ENCODE measurements around the gene COL6A1.
"Not testable (repeated sequence)": the region's sequence is repeated elsewhere in the genome, so short reads cannot be mapped to it uniquely, and the experiment has no call there.

The COL6A1 gene

GRCh38 chr21:45948576-45949141, 32.9 kb upstream of the COL6A1 start:
- Histone ChIP-seq H3K4me2 (peak overlapping the region in 10 of 11 experiments; percentile 9 to 80 (median 66); a peak in 19 of 22 replicates), H3K9ac (no peak overlapping the region), H3K27ac (no peak overlapping the region), H3K4me3 (no peak overlapping the region), H4K20me1 (no peaks in the 10 kb centered on the region; a peak in 1 of 22 replicates), H3K36me3 (no peaks in the 10 kb centered on the region), H3K4me1 (peaks cover 15 to 49% (median 33%) of the 10 kb centered on the region in 10 experiments), H3K9me3 (replicated peaks in 1 of 11) (peaks cover 0 to 25% (median 9%) of the 10 kb centered on the region in 11 experiments; a peak in 10 of 22 replicates), H3K27me3 (no peaks in the 10 kb centered on the region)
- TF ChIP-seq Cebpa-rat (IDR thresholded peaks at IDR 0.05) = no peak

- no peaks in the 10 kb centered on the region for H3K27me3 ChIP-seq
- H3K36me3 ChIP-seq = no peaks in the 10 kb centered on the region
- H3K4me3 ChIP-seq = no peak overlapping the region
- H3K9me3 ChIP-seq (replicated peaks in 1 of 11) = peaks cover 0 to 25% (median 9%) of the 10 kb centered on the region in 11 experiments; a peak in 10 of 22 replicates
- no peaks in the 10 kb centered on the region; a peak in 1 of 22 replicates for H4K20me1 ChIP-seq
- peak overlapping the region; percentile 22 to 80 (median 62); a peak in 20 of 22 replicates for H3K4me2 ChIP-seq
- TF ChIP-seq Cebpa-rat (IDR thresholded peaks at IDR 0.05) = no peak
- H3K27ac ChIP-seq = no peak overlapping the region
- H3K9ac ChIP-seq = peak overlapping the region in 1 of 11 experiments; percentile 27; a peak in 1 of 22 replicates
- H3K4me1 ChIP-seq = peaks cover 15 to 56% (median 33%) of the 10 kb centered on the region in 10 experiments
Measured at GRCh38 chr21:45949928-45950739, 31.4 kb upstream of the COL6A1 start.

DNA sequence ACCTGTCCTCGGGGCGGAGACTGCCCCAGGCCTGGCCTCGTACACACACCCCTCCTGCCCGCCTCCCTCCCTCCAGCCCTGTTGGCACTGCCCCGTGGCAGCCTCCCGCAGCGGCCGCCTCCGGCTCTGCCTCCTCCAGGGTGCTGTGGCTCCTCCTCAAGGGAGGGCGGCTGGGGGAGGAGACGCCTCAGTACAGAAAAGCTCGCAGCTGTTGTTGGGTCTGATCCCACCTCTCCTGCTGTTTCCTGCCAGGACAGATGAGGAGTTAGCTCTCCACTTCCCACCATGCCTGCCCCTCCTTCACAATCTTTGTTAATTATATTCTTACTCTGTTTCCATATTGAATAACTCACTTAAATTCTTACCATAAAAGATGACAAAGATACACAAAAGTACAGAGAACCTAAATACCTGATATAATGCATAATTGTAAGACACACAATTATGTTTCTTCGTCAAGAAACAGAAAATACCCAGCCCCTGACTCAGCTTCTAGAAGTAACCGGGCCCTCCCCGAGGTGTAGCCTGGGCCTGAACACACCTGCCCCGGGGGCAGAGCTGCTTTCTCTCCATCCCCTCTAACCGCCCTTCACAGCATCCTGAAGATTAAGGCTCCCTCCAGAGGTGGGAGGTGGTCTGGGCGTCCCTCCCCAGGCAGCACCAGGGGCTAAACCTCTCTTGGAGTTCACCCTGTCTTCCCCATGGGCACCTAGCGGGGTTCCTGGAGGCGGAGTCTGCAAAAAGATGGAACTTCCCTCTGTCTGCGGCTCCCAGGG, 30.6 kb upstream of the COL6A1 start:
- Histone ChIP-seq H4K20me1 (no peaks in the 10 kb centered on the region; a peak in 1 of 22 replicates), H3K27me3 (no peaks in the 10 kb centered on the region), H3K4me1 (peaks cover 15 to 56% (median 33%) of the 10 kb centered on the region in 10 experiments), H3K4me3 (no peak overlapping the region), H3K4me2 (peak overlapping the region; percentile 22 to 80 (median 62); a peak in 20 of 22 replicates), H3K9ac (peak overlapping the region in 1 of 11 experiments; percentile 27; a peak in 1 of 22 replicates), H3K9me3 (replicated peaks in 1 of 11) (peaks cover 0 to 20% (median 9%) of the 10 kb centered on the region in 11 experiments; a peak in 10 of 22 replicates), H3K36me3 (no peaks in the 10 kb centered on the region), H3K27ac (no peak overlapping the region)
- no peak for TF ChIP-seq Cebpa-rat (IDR thresholded peaks at IDR 0.05)

GRCh38 chr21:45951676-45952075, 29.9 kb upstream of the COL6A1 start:
- no peak overlapping the region for H3K4me3 ChIP-seq
- no peak overlapping the region for H3K9ac ChIP-seq
- peaks cover 0 to 19% (median 9%) of the 10 kb centered on the region in 11 experiments; a peak in 10 of 22 replicates for H3K9me3 ChIP-seq (replicated peaks in 1 of 11)
- H3K36me3 ChIP-seq = no peaks in the 10 kb centered on the region
- peaks cover 15 to 56% (median 33%) of the 10 kb centered on the region in 10 experiments for H3K4me1 ChIP-seq
- no peaks in the 10 kb centered on the region for H3K27me3 ChIP-seq
- TF ChIP-seq Cebpa-rat (IDR thresholded peaks at IDR 0.05) = no peak
- no peak overlapping the region for H3K27ac ChIP-seq
- H4K20me1 ChIP-seq = no peaks in the 10 kb centered on the region; a peak in 1 of 22 replicates
- H3K4me2 ChIP-seq = peak overlapping the region in 4 of 11 experiments; percentile 71 to 80 (median 76); a peak in 4 of 22 replicates

GRCh38 chr21:45952527-45952926, 29.0 kb upstream of the COL6A1 start:
- not testable (repeated sequence) for H3K36me3 ChIP-seq, H4K20me1 ChIP-seq, H3K9ac ChIP-seq, H3K27me3 ChIP-seq, H3K4me2 ChIP-seq, H3K4me3 ChIP-seq, H3K27ac ChIP-seq
- Histone ChIP-seq H3K9me3 (replicated peaks in 1 of 11) (peaks cover 0 to 14% (median 5%) of the 10 kb centered on the region in 11 experiments; a peak in 10 of 22 replicates), H3K4me1 (peaks cover 15 to 50% (median 33%) of the 10 kb centered on the region in 10 experiments)

DNA sequence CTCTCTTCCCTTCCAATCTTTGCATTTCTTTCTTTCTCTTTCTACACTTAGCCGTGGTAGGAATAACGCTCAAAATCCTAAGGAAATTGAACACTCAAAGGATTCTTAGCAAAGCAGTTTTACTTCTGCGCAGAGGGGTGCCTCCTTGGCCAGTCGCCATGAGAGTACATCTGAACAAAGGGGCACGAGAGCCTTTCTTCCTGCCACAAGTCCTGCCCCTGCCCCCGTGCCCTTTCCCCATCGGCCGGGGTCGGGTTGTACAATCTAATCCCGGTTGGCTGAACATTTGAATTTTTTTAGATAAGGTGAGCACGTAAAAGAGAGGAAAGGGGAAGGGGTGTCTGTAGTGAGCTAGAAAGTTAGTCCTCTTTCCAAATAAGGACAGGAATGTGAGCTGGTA, 28.6 kb upstream of the COL6A1 start:
- Histone ChIP-seq H3K4me1 (peaks cover 15 to 49% (median 36%) of the 10 kb centered on the region in 10 experiments), H3K27me3 (no peaks in the 10 kb centered on the region)

GRCh38 chr21:45954261-45954660, 27.3 kb upstream of the COL6A1 start:
- H3K9me3 ChIP-seq (replicated peaks in 1 of 11) = no peaks in the 10 kb centered on the region
- H3K36me3 ChIP-seq = no peaks in the 10 kb centered on the region
- no peak for TF ChIP-seq Cebpa-rat (IDR thresholded peaks at IDR 0.05)
- no peaks in the 10 kb centered on the region for H3K27me3 ChIP-seq
- peaks cover 13 to 50% (median 35%) of the 10 kb centered on the region in 10 experiments for H3K4me1 ChIP-seq
- H3K27ac ChIP-seq = no peak overlapping the region
- no peak overlapping the region for H3K9ac ChIP-seq
- H4K20me1 ChIP-seq = no peaks in the 10 kb centered on the region; a peak in 1 of 22 replicates
- no peak overlapping the region for H3K4me2 ChIP-seq
- no peak overlapping the region for H3K4me3 ChIP-seq

More for the DNA sequence above, 28.6 kb upstream of the COL6A1 start:
- no peak overlapping the region for H3K9ac ChIP-seq
- H3K27ac ChIP-seq = no peak overlapping the region
- no peaks in the 10 kb centered on the region for H3K36me3 ChIP-seq
- no peak for TF ChIP-seq Cebpa-rat (IDR thresholded peaks at IDR 0.05)
- H3K9me3 ChIP-seq (replicated peaks in 1 of 11) = peaks cover 0 to 10% (median under 1%) of the 10 kb centered on the region in 11 experiments; a peak in 7 of 22 replicates
- H4K20me1 ChIP-seq = no peaks in the 10 kb centered on the region; a peak in 1 of 22 replicates
- H3K4me2 ChIP-seq = no peak overlapping the region
- H3K4me3 ChIP-seq = no peak overlapping the region

DNA sequence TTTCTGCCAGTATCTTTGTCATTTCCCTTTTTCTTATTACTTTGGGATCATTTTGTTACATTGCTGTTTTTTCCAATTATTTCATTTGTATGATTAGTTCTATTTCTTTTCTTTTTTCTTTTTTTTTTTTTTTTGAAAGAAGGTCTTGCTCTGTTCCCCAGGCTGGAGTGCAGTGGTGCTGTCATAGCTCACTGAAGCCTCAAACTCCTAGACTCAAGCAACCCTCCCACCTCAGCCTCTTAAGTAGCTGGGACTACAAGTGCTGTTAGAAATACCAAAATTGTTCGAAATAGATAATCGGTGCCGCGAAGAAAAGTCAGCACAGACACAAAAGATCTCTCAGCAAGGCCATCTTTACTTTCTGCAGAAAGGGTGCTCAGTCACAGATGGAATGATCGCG, 26.6 kb upstream of the COL6A1 start:
- no peak overlapping the region for H3K4me3 ChIP-seq
- no peak for TF ChIP-seq Cebpa-rat (IDR thresholded peaks at IDR 0.05)
- no peaks in the 10 kb centered on the region; a peak in 1 of 22 replicates for H4K20me1 ChIP-seq
- H3K36me3 ChIP-seq = no peaks in the 10 kb centered on the region
- peaks cover 3 to 4% (median 4%) of the 10 kb centered on the region in 11 experiments for H3K9me3 ChIP-seq (replicated peaks in 1 of 11)
- H3K4me1 ChIP-seq = peaks cover 6 to 50% (median 32%) of the 10 kb centered on the region in 10 experiments; a peak in 19 of 20 replicates
- no peak overlapping the region for H3K9ac ChIP-seq
- H3K27ac ChIP-seq = no peak overlapping the region
- no peaks in the 10 kb centered on the region for H3K27me3 ChIP-seq
- H3K4me2 ChIP-seq = no peak overlapping the region
